ENCODE measurements around the gene MAP7D3.

- TF ChIP-seq, protein P1, sequence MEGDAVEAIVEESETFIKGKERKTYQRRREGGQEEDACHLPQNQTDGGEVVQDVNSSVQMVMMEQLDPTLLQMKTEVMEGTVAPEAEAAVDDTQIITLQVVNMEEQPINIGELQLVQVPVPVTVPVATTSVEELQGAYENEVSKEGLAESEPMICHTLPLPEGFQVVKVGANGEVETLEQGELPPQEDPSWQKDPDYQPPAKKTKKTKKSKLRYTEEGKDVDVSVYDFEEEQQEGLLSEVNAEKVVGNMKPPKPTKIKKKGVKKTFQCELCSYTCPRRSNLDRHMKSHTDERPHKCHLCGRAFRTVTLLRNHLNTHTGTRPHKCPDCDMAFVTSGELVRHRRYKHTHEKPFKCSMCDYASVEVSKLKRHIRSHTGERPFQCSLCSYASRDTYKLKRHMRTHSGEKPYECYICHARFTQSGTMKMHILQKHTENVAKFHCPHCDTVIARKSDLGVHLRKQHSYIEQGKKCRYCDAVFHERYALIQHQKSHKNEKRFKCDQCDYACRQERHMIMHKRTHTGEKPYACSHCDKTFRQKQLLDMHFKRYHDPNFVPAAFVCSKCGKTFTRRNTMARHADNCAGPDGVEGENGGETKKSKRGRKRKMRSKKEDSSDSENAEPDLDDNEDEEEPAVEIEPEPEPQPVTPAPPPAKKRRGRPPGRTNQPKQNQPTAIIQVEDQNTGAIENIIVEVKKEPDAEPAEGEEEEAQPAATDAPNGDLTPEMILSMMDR (IDR thresholded peaks at IDR 0.05) = no peak
- TF ChIP-seq POLR2AphosphoS5 (IDR thresholded peaks at IDR 0.05) = no peak
- no peak for TF ChIP-seq POLR2A (IDR thresholded peaks at IDR 0.05; ENCODE audit: low read depth)
Measured at GRCh38 chrX:136227948-136228838, 23.0 kb downstream of the MAP7D3 start.

Data from esophagus muscularis mucosa (tissue), 3 donors.